K562 treated with DMSO at 1 percent for 4 hours (cell line): ENCODE data around the gene CRHBP. TPM values are rescaled to one million over a fixed set of nuclear protein-coding genes. Genes with fewer than 3 reads are reported as not detected.

Experiments
- total RNA-seq: library from RNA; unstranded; fragments of 300-600 nt; gene quantifications from 2 replicates; pipeline ENCODE4 v1.2.3, GENCODE V29; 2022; ENCODE audit not compliant: insufficient read depth

Gene CRHBP, protein sequence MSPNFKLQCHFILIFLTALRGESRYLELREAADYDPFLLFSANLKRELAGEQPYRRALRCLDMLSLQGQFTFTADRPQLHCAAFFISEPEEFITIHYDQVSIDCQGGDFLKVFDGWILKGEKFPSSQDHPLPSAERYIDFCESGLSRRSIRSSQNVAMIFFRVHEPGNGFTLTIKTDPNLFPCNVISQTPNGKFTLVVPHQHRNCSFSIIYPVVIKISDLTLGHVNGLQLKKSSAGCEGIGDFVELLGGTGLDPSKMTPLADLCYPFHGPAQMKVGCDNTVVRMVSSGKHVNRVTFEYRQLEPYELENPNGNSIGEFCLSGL
- not detected in 2 replicates for total RNA-seq

DNA sequence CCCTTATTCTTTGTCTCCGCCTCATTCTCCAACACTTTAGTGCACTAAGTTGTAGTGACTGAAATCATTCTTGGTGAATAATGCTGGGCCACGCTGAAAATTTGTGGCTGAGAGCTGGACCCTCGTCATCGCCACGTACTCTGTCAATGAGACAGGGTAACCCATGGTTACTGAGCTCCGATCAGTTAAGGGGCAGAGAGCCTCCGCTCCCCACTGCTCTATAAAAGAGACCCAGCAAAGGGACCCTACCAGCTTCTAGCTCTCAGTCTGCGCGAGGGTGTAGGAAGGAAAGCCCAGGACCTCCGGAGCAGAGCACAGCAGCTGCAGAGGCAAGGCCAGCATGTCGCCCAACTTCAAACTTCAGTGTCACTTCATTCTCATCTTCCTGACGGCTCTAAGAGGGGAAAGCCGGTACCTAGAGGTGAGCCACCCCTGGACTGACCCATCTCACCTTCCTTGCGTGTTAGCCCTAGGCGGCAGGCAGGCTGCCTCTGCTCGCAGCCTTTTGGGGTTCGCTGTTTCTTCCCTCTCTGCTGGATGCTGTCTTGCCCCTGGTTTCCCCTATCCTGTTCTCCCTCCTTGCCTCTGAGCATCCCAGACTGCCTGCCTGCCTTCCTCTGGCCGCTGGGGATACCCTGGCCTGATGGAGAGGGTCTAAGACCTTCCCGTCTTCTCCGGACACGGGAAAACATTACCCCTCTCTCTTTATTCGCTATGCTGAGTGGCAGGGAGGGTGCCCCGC lies at the start of gene CRHBP:
Gene CRHBP (plus strand): TSS at position 251 of the 742 bp plus-strand sequence. CDS start 90 bp downstream, at position 341.

Other genes starting within 250 kb of the CRHBP start
- gene F2R, start 236.9 kb upstream of the CRHBP start, total RNA-seq = 4.4 and 5.1 TPM in 2 replicates
- gene F2RL1, start 134.0 kb upstream of the CRHBP start, total RNA-seq = not detected in 2 replicates
- not detected in 2 replicates for gene S100Z, start 103.0 kb upstream of the CRHBP start, total RNA-seq
- gene AGGF1, start 77.4 kb downstream of the CRHBP start, total RNA-seq = 9.8 and 10.9 TPM in 2 replicates
- not detected in 2 replicates for gene ZBED3, start 134.2 kb downstream of the CRHBP start, total RNA-seq